Vagina (tissue), 2 donors: ENCODE measurements around the gene SMIM20.

Source experiments
- CTCF ChIP-seq, 3 experiments: fragments of 450-650 bp in 2 of 3; fragments of 200-600 bp in 1 of 3; sonication (generic) in 1 of 3; IDR thresholded peaks; one replicate each; pipeline ENCODE4 v1.5.1; 2017 to 2019; ENCODE audit warnings: antibody characterized with exemption in 3 of 3, mild to moderate bottlenecking in 2 of 3, moderate library complexity in 2 of 3
- POLR2A ChIP-seq, 2 donors: fragments of 450-650 bp; IDR thresholded peaks; one replicate each; pipeline ENCODE4 v1.6.1; 2017; ENCODE audit warnings: antibody characterized with exemption in 2 of 2, mild to moderate bottlenecking in 2 of 2, moderate library complexity in 2 of 2

- TF ChIP-seq CTCF (IDR thresholded peaks at IDR 0.05): no peak
- TF ChIP-seq POLR2A (IDR thresholded peaks at IDR 0.05): no peak
These were observed 36.7 kb downstream of the SMIM20 start for GRCh38 chr4:25950461-25951389.
